Measurements from ENCODE around the gene PKNOX2. TPM values are rescaled to one million over a fixed set of nuclear protein-coding genes. Genes with fewer than 3 reads are reported as not detected.

PKNOX2 gene
- total RNA-seq, 4 donors from 2014 or later: 1.5 to 8.2 (median 3.6) TPM

DNA sequence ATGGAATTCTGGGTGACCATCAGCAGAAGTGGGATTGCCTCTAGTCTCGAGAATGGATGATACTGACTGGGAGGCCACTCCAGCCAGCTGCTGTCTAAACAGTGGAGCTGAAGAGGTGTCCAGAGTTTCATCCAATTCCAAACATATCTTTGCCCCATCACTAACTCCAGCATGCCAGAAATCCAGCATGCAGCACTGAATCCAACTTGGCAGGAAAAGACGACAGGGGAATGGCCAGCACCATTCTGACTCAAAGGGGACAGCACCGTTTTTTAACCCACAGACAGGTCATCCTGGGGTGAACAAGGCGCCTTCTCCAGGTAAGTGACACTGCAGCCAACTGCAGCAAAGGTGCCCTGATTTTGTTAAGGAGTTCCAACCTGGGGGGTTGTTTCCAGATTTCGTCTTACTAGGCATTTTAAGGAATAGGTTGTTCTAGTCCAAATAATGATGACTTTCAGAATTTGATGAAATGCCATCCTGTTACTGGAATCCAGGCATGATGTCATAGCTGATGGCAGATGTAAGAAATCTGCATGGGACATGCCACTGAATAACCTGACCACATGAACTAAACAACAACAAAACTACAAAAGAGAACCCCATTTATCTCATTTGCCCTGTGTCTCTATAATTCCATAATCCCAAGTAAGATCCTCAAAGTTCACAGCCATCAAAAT, 299.2 kb downstream of the PKNOX2 start:
- H3K9me3 ChIP-seq: no peaks in the 10 kb centered on the region
- no peaks in the 10 kb centered on the region for H3K36me3 ChIP-seq
- no peaks in the 10 kb centered on the region for H3K4me1 ChIP-seq
- no peak overlapping the region for H3K4me3 ChIP-seq
- no peak for DNase-seq (ENCODE audit: low spot score in 2 of 2)
- no peaks in the 10 kb centered on the region for H3K27me3 ChIP-seq
- H3K27ac ChIP-seq: no peak overlapping the region
- WGBS: 81% methylated on average over 4 of the region's 5 CpGs
- no peak for TF ChIP-seq EP300 (IDR thresholded peaks at IDR 0.05)
- no peak for TF ChIP-seq POLR2AphosphoS5 (IDR thresholded peaks at IDR 0.05)
- no peak for TF ChIP-seq CTCF (IDR thresholded peaks at IDR 0.05)
- TF ChIP-seq POLR2A (IDR thresholded peaks at IDR 0.05): no peak

- H3K36me3 ChIP-seq: no peaks in the 10 kb centered on the region
Observed at GRCh38 chr11:125464270-125464662, 299.7 kb downstream of the PKNOX2 start.

GRCh38 chr11:125464666-125465065, 300.1 kb downstream of the PKNOX2 start:
- DNase-seq (ENCODE audit: low spot score in 2 of 2): no peak
- no peak overlapping the region for H3K27ac ChIP-seq
- no peaks in the 10 kb centered on the region for H3K9me3 ChIP-seq
- no peaks in the 10 kb centered on the region for H3K36me3 ChIP-seq
- TF ChIP-seq POLR2AphosphoS5 (IDR thresholded peaks at IDR 0.05) (no peak), CTCF (IDR thresholded peaks at IDR 0.05) (no peak), EP300 (IDR thresholded peaks at IDR 0.05) (no peak), POLR2A (IDR thresholded peaks at IDR 0.05) (no peak)
- no peaks in the 10 kb centered on the region for H3K4me1 ChIP-seq
- WGBS: 87% methylated on average over 8 of the region's 8 CpGs
- H3K27me3 ChIP-seq: no peaks in the 10 kb centered on the region
- no peak overlapping the region for H3K4me3 ChIP-seq

More at GRCh38 chr11:125464270-125464662, 299.7 kb downstream of the PKNOX2 start:
- DNase-seq (ENCODE audit: low spot score in 2 of 2): no peak
- H3K4me1 ChIP-seq: no peaks in the 10 kb centered on the region
- H3K27ac ChIP-seq: no peak overlapping the region
- TF ChIP-seq EP300 (IDR thresholded peaks at IDR 0.05) (no peak), POLR2AphosphoS5 (IDR thresholded peaks at IDR 0.05) (no peak), CTCF (IDR thresholded peaks at IDR 0.05) (no peak), POLR2A (IDR thresholded peaks at IDR 0.05) (no peak)
- H3K4me3 ChIP-seq: no peak overlapping the region
- no peaks in the 10 kb centered on the region for H3K27me3 ChIP-seq
- WGBS: 65% methylated on average over 4 of the region's 4 CpGs
- no peaks in the 10 kb centered on the region for H3K9me3 ChIP-seq

DNA sequence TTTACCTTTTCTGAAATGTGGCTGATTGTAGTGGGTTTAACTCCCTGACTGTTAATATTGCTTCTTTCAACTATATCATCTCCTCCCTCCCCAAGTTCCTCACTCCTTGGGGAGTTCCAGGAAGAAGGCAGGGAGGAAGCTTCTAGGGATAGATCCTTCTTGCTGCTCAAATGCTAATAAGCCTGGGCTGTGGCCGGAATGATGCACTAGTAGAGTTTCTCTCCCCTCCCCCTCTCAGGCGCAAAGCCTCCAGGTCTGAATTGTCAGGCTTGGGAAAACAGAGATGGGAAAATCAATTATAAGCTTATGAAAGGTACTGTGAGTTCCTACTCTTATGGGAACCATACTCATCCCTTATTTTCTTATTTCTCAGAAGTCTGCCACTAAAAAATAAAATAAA, 300.7 kb downstream of the PKNOX2 start:
- Histone ChIP-seq H3K27me3 (no peaks in the 10 kb centered on the region), H3K9me3 (no peaks in the 10 kb centered on the region), H3K36me3 (no peaks in the 10 kb centered on the region), H3K4me3 (no peak overlapping the region), H3K4me1 (no peaks in the 10 kb centered on the region), H3K27ac (no peak overlapping the region)
- no peak for TF ChIP-seq POLR2A (IDR thresholded peaks at IDR 0.05)
- TF ChIP-seq POLR2AphosphoS5 (IDR thresholded peaks at IDR 0.05): no peak
- no peak for TF ChIP-seq EP300 (IDR thresholded peaks at IDR 0.05)
- TF ChIP-seq CTCF (IDR thresholded peaks at IDR 0.05): no peak
- no peak for DNase-seq (ENCODE audit: low spot score in 2 of 2)
- 75% methylated on average over 2 of the region's 2 CpGs for WGBS

DNA sequence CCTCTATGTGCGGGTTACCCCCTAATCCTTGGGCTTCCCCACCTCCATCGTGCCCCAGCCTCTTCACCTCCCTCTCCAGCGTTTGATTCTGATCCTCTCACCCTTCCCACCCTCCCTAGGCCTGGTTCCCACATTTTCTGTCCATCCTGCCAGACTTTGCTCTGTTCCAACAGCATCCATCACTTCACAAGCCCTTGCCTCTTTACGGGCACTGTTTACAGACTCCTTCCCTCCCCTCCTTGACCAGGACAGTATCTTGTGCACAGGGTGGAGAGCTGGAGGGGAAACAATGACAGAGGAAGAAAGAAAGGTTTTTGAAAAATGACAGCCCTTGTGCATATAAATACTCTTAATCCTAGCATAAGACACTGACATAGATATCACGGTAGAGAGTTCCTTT, 301.1 kb downstream of the PKNOX2 start:
- TF ChIP-seq POLR2AphosphoS5 (IDR thresholded peaks at IDR 0.05) (no peak), CTCF (IDR thresholded peaks at IDR 0.05) (no peak), POLR2A (IDR thresholded peaks at IDR 0.05) (no peak), EP300 (IDR thresholded peaks at IDR 0.05) (no peak)
- no peaks in the 10 kb centered on the region for H3K27me3 ChIP-seq
- DNase-seq (ENCODE audit: low spot score in 2 of 2): no peak
- no peaks in the 10 kb centered on the region for H3K9me3 ChIP-seq
- H3K4me1 ChIP-seq: no peaks in the 10 kb centered on the region
- no peaks in the 10 kb centered on the region for H3K36me3 ChIP-seq
- no peak overlapping the region for H3K4me3 ChIP-seq
- H3K27ac ChIP-seq: no peak overlapping the region
- WGBS: 67% methylated on average over 5 of the region's 5 CpGs

All from suprapubic skin (tissue), 4 donors.